GM18517 (cell line): ENCODE data around the gene GNG14.
"Not testable (repeated sequence)": the region's sequence is repeated elsewhere in the genome, so short reads cannot be mapped to it uniquely, and the experiment has no call there.

Experiments
- ATAC-seq: cut with Tn5 transposase; IDR thresholded peaks from one replicate; pipeline ENCODE4 v1.9.1; 2021; ENCODE audit warnings: mild to moderate bottlenecking, moderate library complexity; ENCODE audit not compliant: unreplicated experiment

The GNG14 gene

GRCh38 chr19:12695997-12696365, 8.2 kb downstream of the GNG14 start:
- no peak for ATAC-seq

GRCh38 chr19:12696366-12697335, 8.9 kb downstream of the GNG14 start, which contains the start of gene FBXW9:
Gene FBXW9, minus strand, starts transcription at chr19:12696631. Its CDS starts 50 bp downstream, at chr19:12696581.
- peak; percentile 70 for ATAC-seq

GRCh38 chr19:12697425-12697824, 9.6 kb downstream of the GNG14 start:
- not testable (repeated sequence) for ATAC-seq

GRCh38 chr19:12698138-12698537, 10.3 kb downstream of the GNG14 start:
- no peak for ATAC-seq

- ATAC-seq, result no peak
These were observed 13.9 kb downstream of the GNG14 start for GRCh38 chr19:12701596-12702282.

- no peak for ATAC-seq
These were observed 15.2 kb downstream of the GNG14 start for GRCh38 chr19:12703046-12703445.

- no peak for ATAC-seq
These were observed 17.4 kb downstream of the GNG14 start for GRCh38 chr19:12705169-12705568.

GRCh38 chr19:12705654-12706331, 18.0 kb downstream of the GNG14 start:
- ATAC-seq, result no peak

- no peak for ATAC-seq
These were observed 18.5 kb downstream of the GNG14 start for GRCh38 chr19:12706332-12706718.

GRCh38 chr19:12708641-12709040, 20.8 kb downstream of the GNG14 start:
- no peak for ATAC-seq

- no peak for ATAC-seq
These were observed 23.4 kb downstream of the GNG14 start for GRCh38 chr19:12711187-12711586.

- ATAC-seq, result not testable (repeated sequence)
These were observed 24.3 kb downstream of the GNG14 start for GRCh38 chr19:12712077-12712476.

GRCh38 chr19:12713304-12713703, 25.5 kb downstream of the GNG14 start:
- not testable (repeated sequence) for ATAC-seq

- no peak for ATAC-seq
These were observed 27.3 kb downstream of the GNG14 start for GRCh38 chr19:12715102-12715501.

GRCh38 chr19:12715929-12716328, 28.1 kb downstream of the GNG14 start:
- ATAC-seq, result no peak

- no peak for ATAC-seq
These were observed 32.5 kb downstream of the GNG14 start for GRCh38 chr19:12720296-12720695.

GRCh38 chr19:12720851-12721655, 33.3 kb downstream of the GNG14 start:
- ATAC-seq, result no peak

GRCh38 chr19:12721656-12722565, 34.1 kb downstream of the GNG14 start:
- peak; percentile 26 for ATAC-seq

- peak; percentile 79 for ATAC-seq
These were observed 35.0 kb downstream of the GNG14 start for GRCh38 chr19:12722566-12723380.
